ENCODE data around the gene C1QTNF4. TPM values are rescaled to one million over a fixed set of nuclear protein-coding genes. Genes with fewer than 3 reads are reported as not detected.

The C1QTNF4 gene
- total RNA-seq, 1 donor from 2014 or later = 4.3 TPM

DNA sequence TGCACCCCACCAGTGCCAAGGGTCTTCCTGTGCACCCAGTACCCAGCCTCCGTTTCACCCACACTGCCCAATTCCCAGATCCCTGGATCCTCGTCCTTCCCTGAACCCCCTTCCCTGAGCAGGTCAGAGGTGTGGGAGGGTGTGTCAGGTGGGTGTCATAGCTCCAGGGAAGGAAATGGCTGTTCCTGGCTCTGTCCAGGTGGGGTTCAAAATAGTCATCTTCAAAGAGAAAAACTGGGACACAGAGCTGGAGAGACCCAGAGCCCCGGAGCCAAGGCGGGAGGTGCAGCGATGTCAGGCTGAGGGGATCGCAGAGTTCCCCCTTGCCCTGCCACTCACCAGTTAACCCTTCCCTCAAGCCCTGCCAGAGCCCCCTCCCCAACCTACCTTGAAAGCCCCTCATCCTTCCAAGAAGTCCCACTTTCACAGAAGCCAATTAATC lies 698 bp downstream of the C1QTNF4 start:
- no peak for DNase-seq (ENCODE audit: low spot score)

GRCh38 chr11:47592970-47593369 lies 1.2 kb downstream of the C1QTNF4 start:
- no peak for DNase-seq (ENCODE audit: low spot score)

DNA sequence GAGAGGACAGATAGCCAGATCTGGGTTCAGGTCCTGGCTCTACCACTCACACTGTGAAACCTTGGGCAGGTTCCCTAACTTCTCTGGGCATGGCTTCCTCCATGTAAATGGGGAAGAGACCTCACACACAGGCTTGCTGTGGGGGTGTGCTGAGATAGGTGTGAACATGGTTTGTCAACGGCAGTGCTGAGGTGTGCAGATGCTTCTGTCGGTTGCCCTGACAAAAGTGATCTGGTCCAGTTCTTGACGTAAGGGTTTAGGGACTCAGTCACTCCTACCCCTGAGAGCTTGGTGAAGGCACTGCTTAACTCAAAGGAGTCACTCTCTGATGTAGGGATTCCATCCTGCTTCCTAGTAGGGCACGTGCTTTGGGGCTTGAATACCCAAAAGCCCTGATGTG lies 2.0 kb downstream of the C1QTNF4 start:
- DNase-seq (ENCODE audit: low spot score) = no peak

- DNase-seq (ENCODE audit: low spot score) = no peak
These were observed 2.4 kb downstream of the C1QTNF4 start for GRCh38 chr11:47591764-47592163.

- peak; percentile 52 for DNase-seq (ENCODE audit: low spot score)
These were observed 4.0 kb downstream of the C1QTNF4 start for GRCh38 chr11:47589977-47590861.

DNA sequence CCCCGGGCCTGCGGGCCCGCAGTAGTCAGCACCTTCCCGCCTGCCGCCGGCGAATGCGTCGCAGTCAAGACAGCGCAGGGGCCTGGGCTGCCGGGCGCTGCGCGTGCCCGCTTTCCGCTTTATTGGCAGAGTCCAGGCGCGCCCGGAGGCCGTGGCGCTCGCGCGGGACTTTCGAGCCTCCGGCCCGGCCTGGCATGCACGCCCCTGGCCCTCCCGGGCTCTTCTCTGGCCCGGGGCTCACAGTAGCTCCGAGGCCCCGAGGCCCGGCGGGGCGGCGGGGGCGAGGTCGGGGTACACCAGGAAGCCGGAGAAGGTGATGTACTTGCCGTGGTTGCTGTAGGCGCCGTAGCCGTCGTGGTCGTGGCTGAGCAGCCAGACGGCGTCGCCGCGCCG lies 4.6 kb downstream of the C1QTNF4 start:
- peak; percentile 23 for DNase-seq (ENCODE audit: low spot score)

GRCh38 chr11:47589118-47589517 lies 5.1 kb downstream of the C1QTNF4 start:
- DNase-seq (ENCODE audit: low spot score) = no peak

DNA sequence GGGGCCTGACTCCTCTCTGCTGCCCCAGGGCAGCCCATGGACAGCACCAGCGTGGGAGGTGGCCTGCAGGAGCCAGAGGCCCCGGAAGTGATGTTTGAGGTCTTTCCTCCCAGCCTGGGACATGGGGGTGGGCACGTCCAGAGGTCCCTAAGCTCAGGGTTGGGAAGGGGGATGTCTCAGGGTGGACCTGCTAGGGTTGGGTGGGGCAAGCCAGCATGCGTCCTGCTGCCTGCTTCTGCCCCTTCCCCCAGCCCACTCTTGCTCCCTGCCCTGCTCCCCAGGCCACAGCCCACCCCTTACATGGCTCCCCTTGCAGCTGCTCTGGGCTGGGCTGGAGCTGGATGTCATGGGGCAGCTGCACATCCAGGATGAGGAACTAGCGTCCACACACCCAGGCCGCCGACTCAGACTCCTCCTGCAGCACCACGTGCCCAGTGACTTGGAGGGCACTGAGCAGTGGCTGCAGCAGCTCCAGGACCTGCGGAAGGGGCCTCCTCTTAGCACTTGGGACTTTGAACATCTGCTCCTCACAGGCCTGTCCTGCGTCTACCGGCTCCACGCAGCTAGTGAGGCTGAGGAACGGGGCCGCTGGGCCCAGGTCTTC lies 6.4 kb downstream of the C1QTNF4 start:
- peak; percentile 29 for DNase-seq (ENCODE audit: low spot score)

DNA sequence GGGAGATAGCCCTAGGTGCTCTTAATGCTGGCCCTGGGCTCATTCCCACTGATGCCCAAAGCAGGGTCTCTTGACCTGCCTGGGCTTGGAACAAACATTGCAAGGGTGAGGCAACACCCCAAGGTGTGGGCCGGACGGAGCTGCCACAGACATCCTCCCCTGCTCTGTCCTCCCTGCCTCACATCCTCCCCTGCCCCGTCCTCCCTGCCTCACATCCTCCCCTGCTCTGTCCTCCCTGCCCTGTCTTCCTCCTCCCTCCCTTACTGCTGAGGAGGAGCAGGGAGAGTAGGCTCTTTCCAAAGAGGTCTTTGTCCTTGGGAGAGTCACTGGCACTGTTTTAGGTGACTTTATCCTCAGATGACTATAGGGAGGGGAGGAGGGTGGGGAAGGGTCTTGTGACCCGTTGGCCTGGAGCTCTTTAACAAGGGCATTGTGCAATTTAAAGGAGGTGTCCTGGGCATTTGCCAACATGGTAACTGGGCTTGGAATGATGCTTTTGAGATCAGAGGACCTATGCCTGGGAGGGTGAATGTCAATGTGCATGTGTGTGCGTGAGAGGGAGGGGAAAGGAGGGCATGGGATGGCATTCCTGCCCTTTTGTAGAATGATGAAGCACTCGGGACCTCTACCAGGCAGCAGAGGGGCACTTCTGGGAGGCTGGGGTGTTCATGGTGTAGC lies 7.0 kb downstream of the C1QTNF4 start:
- no peak for DNase-seq (ENCODE audit: low spot score)

GRCh38 chr11:47586098-47586855 lies 7.9 kb downstream of the C1QTNF4 start, which contains the start of gene FAM180B:
Gene FAM180B, plus strand, starts transcription at chr11:47586678. Its CDS starts 91 bp downstream, at chr11:47586769.
- DNase-seq (ENCODE audit: low spot score) = no peak

DNA sequence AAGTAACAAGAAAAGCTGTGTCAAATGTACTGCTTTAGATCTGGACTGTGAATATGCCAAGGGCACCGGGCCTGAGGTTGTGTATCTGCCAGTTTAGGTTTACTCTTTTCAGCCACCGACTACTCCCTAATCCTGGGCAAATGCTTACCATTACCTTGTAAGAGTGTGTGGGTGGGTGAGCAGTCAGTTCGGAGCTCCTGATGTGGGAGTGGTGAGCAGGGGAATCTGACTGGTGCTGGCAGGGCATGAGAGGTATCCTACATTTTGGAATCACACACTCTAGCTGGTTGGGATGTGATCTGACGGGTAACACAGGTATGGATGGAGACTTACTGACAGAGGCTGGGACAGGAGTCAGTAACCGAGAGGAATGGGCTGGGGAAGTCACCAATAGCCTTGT lies 10.4 kb downstream of the C1QTNF4 start:
- DNase-seq (ENCODE audit: low spot score) = no peak

DNA sequence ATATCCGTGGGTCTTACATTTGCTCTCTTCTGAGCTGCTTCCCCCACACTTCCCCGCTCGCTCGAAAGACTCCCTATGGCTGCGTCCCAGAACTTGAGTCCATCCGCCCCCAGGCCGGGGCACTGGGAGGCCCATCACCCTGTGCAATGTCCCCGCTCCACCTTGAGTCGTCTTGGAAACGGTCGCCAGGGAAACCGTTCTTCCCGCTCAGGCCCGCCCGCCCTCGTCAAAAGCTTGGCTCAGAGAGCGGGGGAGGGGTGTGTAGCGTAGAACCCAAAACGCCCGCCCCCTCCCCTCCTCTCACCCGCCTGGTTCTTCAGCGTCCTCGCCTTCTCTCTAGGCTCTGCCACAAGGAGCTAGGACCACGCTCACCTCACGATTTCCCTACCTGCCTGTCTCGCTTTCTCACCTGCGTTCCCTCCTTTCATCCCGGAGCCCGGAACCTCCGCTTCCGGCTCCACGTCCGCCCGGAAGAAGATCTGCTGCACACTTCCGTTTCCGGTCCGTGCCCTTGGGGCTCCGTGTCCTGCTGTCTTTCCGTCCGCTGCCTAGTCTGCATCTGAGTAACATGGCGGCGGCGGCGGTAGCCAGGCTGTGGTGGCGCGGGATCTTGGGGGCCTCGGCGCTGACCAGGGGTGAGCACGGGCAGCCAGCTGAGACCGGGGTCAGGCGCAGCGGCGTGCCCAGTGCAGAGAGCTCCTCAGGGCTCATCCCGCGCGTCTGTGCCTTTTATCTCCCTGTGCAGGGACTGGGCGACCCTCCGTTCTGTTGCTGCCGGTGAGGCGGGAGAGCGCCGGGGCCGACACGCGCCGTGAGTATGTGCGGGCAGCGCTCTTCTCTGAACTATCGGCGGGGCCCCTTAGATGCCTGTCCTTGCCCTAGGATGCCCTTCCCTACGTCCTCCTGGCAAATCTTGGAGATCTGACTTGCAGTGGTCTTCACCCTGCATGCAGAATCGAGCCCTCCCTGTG lies 15.4 kb downstream of the C1QTNF4 start, which contains the start of the genes KBTBD4 and NDUFS3:
TSS of gene KBTBD4 (minus strand) at position 447 of the 971 bp plus-strand sequence. CDS start at position 428, 19 bp downstream.
TSS of gene NDUFS3 (plus strand) at position 551 of the 971 bp plus-strand sequence. CDS start at position 569, 18 bp downstream.
- DNase-seq (ENCODE audit: low spot score) = peak; percentile 97

DNA sequence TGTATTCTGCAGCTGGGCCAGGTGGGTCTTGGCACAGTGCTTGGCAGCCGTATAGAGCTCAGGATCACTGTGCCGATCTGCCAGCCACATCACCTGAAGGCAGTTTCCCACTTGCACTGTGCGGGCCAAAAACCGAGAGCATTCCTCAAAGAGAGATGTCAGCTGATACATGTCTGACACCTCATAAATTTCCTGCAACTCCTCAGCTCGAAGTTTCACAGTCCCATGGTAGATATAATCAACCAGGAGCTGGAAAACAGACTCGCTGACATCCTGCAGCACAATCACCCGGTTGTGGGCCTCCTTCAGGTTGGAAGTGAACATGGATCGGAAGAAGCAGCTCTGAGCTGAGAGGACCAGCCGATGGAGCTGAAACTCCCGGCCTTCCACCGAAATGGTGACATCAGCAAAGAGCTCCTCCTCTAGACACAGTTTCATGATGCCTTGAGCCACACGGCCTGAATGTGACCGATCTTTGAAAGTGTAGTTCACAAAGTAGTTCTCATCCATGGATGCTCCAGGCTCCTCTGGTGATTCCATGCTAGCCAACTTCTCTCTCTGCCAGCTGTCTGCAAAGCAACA lies 16.7 kb downstream of the C1QTNF4 start:
- DNase-seq (ENCODE audit: low spot score) = no peak

DNA sequence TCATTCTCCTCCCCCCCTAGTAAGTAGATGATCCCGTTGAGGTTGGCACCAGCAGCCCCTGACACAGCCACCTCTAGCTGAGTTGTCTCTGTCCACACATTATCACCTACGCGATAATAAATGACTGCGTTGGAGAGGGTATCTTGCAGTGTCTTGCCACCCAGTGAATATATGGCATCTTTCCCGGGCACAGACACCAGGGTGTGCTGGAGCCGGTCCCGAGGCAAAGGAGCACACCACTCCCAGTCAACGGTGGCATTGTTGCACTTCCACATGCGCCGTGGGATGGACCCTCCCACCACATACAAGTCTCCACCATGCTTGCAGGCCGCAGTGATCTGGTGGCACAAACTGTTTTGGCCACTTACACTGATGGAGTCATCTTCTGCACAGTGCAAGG lies 20.9 kb downstream of the C1QTNF4 start:
- no peak for DNase-seq (ENCODE audit: low spot score)

- no peak for DNase-seq (ENCODE audit: low spot score)
These were observed 21.4 kb downstream of the C1QTNF4 start for GRCh38 chr11:47572715-47573255.

GRCh38 chr11:47571895-47572294 lies 22.3 kb downstream of the C1QTNF4 start:
- DNase-seq (ENCODE audit: low spot score) = no peak

- no peak for DNase-seq (ENCODE audit: low spot score)
These were observed 22.9 kb downstream of the C1QTNF4 start for GRCh38 chr11:47571357-47571729.

DNA sequence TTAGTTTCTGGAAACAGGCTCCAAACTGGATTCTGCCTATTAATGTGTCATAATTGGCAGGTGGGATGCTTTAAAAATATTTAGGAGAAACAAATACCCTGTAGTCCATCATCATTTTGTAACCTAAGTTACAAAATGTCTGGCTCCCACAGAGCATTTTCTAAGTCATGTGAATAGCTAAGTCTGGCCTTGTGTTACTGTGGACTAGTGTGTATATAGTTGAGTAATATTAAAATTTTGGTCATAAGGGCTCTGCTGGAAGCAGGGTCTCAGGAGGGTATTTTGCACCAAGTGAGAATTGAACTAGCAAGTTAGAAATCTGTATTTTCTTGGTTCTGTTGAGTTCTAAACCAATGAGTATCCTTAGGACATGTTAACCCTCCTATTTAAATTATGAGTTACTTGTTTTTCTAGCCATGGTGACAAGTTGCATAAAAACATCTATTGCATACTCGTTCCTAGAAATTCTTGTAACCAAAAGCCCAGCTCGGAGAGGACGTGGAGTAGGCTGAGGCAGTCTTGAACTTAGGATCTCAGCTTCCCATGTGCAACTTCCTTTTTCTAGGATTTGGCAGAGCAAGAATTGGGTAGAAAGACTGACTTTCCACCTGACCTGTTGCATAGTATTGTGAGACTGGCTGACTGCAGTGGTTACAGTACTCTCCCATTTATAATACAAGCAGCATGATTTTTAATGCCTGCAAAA lies 23.4 kb downstream of the C1QTNF4 start:
- DNase-seq (ENCODE audit: low spot score) = no peak

- DNase-seq (ENCODE audit: low spot score) = no peak
These were observed 24.6 kb downstream of the C1QTNF4 start for GRCh38 chr11:47569646-47570045.

Data from umbilical cord (tissue), 2 donors.